ENCODE results near the gene SMAD7. TPM values are rescaled to one million over a fixed set of nuclear protein-coding genes. Genes with fewer than 3 reads are reported as not detected.

Gene SMAD7
- total RNA-seq, 2 donors from 2014 or later: 80.8 to 107 TPM

DNA sequence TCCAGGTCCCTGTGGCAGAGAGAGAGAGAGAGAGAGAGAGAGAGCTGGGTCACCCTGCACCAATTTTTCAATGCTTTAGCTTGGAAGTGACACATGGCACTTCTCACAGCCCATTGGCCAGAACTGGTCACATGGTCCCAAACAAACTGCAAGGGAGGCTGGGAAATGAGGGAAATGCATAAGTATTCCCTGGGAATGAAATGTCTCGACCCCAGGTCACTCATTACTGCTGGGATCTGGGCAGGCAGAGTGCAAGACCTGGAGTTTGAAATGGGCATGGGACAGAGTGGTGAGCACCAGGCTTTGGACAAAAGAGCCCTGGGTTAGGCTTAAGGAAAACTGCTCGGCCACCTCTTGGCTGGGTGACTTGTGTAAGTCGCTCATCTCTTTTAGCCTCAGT is 37.0 kb downstream of the SMAD7 start:
- no peaks in the 10 kb centered on the region for H3K27me3 ChIP-seq (replicated peaks; ENCODE audit: insufficient read depth)
- no peak for ATAC-seq (ENCODE audit: insufficient number of reproducible peaks, low FRiP score, low read depth)
- no peaks in the 10 kb centered on the region for H3K9me3 ChIP-seq
- H3K27ac ChIP-seq: no peak overlapping the region
- no peaks in the 10 kb centered on the region for H3K36me3 ChIP-seq
- peaks cover 7 to 29% of the 10 kb centered on the region in 2 donors for H3K4me1 ChIP-seq (ENCODE audit: control insufficient read depth in 1 of 2, low read depth in 2 of 2)
- no peak overlapping the region for H3K4me3 ChIP-seq
- DNase-seq (ENCODE audit: low spot score): no peak
- TF ChIP-seq CTCF (IDR thresholded peaks at IDR 0.05): no peak

DNA sequence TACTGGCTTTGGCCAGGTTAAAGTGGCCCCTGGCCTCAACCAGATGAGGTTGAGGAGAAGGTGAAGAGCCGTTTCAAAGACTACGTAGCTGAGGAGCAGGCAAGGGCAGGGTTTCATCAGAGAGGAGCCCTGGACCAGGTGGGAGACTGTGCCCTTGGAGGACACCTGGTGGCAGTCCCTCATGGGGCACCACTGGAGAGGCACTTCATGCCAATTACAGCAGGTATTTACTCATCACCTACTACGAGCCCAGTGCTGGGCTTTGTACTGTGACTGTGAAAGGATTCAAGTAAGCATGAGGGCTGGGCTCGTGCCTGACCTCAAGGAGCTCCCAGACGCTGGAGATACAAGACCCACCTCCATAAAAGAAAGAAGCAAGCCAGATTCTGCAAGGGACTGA is 37.6 kb downstream of the SMAD7 start:
- Histone ChIP-seq H3K27ac (no peak overlapping the region), H3K4me1 (ENCODE audit: control insufficient read depth in 1 of 2, low read depth in 2 of 2) (peaks cover 7 to 23% of the 10 kb centered on the region in 2 donors), H3K27me3 (replicated peaks; ENCODE audit: insufficient read depth) (no peaks in the 10 kb centered on the region), H3K36me3 (no peaks in the 10 kb centered on the region), H3K9me3 (no peaks in the 10 kb centered on the region), H3K4me3 (no peak overlapping the region)
- ATAC-seq (ENCODE audit: insufficient number of reproducible peaks, low FRiP score, low read depth) (no peak), DNase-seq (ENCODE audit: low spot score) (no peak)
- TF ChIP-seq CTCF (IDR thresholded peaks at IDR 0.05): no peak

- ATAC-seq (ENCODE audit: insufficient number of reproducible peaks, low FRiP score, low read depth) (no peak), DNase-seq (ENCODE audit: low spot score) (no peak)
- no peaks in the 10 kb centered on the region for H3K36me3 ChIP-seq
- H3K4me3 ChIP-seq: no peak overlapping the region
- TF ChIP-seq CTCF (IDR thresholded peaks at IDR 0.05): no peak
- H3K27ac ChIP-seq: no peak overlapping the region
- peaks cover 7 to 20% of the 10 kb centered on the region in 2 donors for H3K4me1 ChIP-seq (ENCODE audit: control insufficient read depth in 1 of 2, low read depth in 2 of 2)
- H3K9me3 ChIP-seq: no peaks in the 10 kb centered on the region
- H3K27me3 ChIP-seq (replicated peaks; ENCODE audit: insufficient read depth): no peaks in the 10 kb centered on the region
These were observed 39.7 kb downstream of the SMAD7 start for GRCh38 chr18:48910972-48911545.

DNA sequence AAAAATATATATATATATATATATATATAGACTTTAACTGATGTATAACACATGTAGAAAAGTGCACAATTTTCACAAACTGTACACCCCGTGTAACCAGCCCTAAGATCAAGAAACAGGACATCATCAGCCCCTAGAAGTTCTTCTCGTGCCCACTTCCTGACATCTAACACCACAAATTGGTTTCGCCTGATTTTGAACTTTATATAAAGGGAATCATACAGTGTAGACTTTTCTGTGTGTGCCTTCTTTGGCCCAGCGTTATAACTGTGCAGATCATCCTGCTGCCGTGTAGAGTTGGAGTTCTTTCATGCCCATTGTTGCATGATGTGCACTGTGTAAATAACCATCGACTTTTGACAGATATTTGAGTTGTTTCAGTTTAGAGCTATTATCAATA is 41.0 kb downstream of the SMAD7 start:
- no peaks in the 10 kb centered on the region for H3K36me3 ChIP-seq
- H3K4me3 ChIP-seq: no peak overlapping the region
- ATAC-seq (ENCODE audit: insufficient number of reproducible peaks, low FRiP score, low read depth): no peak
- no peak for DNase-seq (ENCODE audit: low spot score)
- H3K4me1 ChIP-seq (ENCODE audit: control insufficient read depth in 1 of 2, low read depth in 2 of 2): peaks cover 0 to 6% of the 10 kb centered on the region in 2 donors
- no peaks in the 10 kb centered on the region for H3K9me3 ChIP-seq
- H3K27ac ChIP-seq: no peak overlapping the region
- H3K27me3 ChIP-seq (replicated peaks; ENCODE audit: insufficient read depth): no peaks in the 10 kb centered on the region
- no peak for TF ChIP-seq CTCF (IDR thresholded peaks at IDR 0.05)

DNA sequence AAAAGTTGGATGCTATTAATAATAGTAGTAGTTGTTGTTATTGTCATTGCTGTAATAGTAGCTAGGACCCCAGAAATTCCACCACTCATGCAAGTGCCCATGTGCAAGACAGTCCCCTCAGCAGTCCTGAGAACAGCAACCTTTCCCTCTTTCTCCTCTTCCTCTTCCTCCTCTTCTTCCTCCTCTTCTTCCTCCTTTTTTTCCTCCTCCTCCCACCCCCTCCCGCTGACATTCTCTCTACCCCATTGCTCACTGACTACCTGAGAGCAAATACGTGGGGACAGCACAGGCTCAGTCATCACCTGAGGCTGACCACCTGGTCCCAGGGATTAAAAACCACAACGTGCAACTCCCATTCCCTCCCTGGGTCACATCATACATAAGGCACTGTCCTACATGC is 41.8 kb downstream of the SMAD7 start:
- Histone ChIP-seq H3K4me1 (ENCODE audit: control insufficient read depth in 1 of 2, low read depth in 2 of 2) (peaks cover 1 to 4% of the 10 kb centered on the region in 2 donors), H3K27ac (no peak overlapping the region), H3K36me3 (no peaks in the 10 kb centered on the region), H3K4me3 (no peak overlapping the region), H3K27me3 (replicated peaks; ENCODE audit: insufficient read depth) (no peaks in the 10 kb centered on the region), H3K9me3 (no peaks in the 10 kb centered on the region)
- no peak for TF ChIP-seq CTCF (IDR thresholded peaks at IDR 0.05)
- no peak for DNase-seq (ENCODE audit: low spot score)
- no peak for ATAC-seq (ENCODE audit: insufficient number of reproducible peaks, low FRiP score, low read depth)

All from thoracic aorta (tissue), 2 donors.